BE2C (cell line): Measurements from ENCODE around the gene EGLN2.
A peak's percentile ranks its signal among the peaks of the same experiment; 100 is the strongest.

Experiments used
- DNase-seq: peaks from one replicate; pipeline ENCODE4 v3.0.0-alpha.2; 2020
- H3K27me3 ChIP-seq: fragments of 250-450 bp; sonication (Bioruptor Pico); 2 replicates; pipeline ENCODE4 v1.5.1; 2020; ENCODE audit warnings: mild to moderate bottlenecking
- H3K36me3 ChIP-seq: fragments of 250-450 bp; sonication (Bioruptor Pico); 2 replicates; pipeline ENCODE4 v1.5.1; 2020; ENCODE audit warnings: mild to moderate bottlenecking
- H3K4me1 ChIP-seq: fragments of 250-450 bp; sonication (Bioruptor Pico); 2 replicates; pipeline ENCODE4 v1.5.1; 2020
- H3K4me3 ChIP-seq: 2 replicates; pipeline ENCODE4 v1.5.1; 2011; ENCODE audit warnings: low read depth, low read length
- H3K9me3 ChIP-seq: fragments of 250-450 bp; sonication (Bioruptor Pico); 2 replicates; pipeline ENCODE4 v1.5.1; 2020
- TF ChIP-seq, protein P1 (sequence below): IDR thresholded peaks from 2 replicates; pipeline ENCODE4 v1.5.1; 2012; ENCODE audit warnings: mild to moderate bottlenecking, low read depth, low read length

EGLN2 gene

GRCh38 chr19:40776364-40776763, 22.6 kb upstream of the EGLN2 start:
- TF ChIP-seq, protein P1, sequence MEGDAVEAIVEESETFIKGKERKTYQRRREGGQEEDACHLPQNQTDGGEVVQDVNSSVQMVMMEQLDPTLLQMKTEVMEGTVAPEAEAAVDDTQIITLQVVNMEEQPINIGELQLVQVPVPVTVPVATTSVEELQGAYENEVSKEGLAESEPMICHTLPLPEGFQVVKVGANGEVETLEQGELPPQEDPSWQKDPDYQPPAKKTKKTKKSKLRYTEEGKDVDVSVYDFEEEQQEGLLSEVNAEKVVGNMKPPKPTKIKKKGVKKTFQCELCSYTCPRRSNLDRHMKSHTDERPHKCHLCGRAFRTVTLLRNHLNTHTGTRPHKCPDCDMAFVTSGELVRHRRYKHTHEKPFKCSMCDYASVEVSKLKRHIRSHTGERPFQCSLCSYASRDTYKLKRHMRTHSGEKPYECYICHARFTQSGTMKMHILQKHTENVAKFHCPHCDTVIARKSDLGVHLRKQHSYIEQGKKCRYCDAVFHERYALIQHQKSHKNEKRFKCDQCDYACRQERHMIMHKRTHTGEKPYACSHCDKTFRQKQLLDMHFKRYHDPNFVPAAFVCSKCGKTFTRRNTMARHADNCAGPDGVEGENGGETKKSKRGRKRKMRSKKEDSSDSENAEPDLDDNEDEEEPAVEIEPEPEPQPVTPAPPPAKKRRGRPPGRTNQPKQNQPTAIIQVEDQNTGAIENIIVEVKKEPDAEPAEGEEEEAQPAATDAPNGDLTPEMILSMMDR: no peak
- no peak overlapping the region for H3K4me3 ChIP-seq

GRCh38 chr19:40776932-40777644, 21.9 kb upstream of the EGLN2 start:
- H3K27me3 ChIP-seq: no peaks in the 10 kb centered on the region
- TF ChIP-seq, protein P1: no peak
- H3K4me1 ChIP-seq: peaks cover 3% of the 10 kb centered on the region; the same call in 1 of the 2 replicates
- DNase-seq: peak; percentile 88
- peak overlapping the region; percentile 85 for H3K4me3 ChIP-seq
- no peaks in the 10 kb centered on the region for H3K36me3 ChIP-seq
- H3K9me3 ChIP-seq: no peaks in the 10 kb centered on the region

More at GRCh38 chr19:40776364-40776763, 22.6 kb upstream of the EGLN2 start:
- Histone ChIP-seq H3K4me1 (peaks cover 3% of the 10 kb centered on the region; the same call in 1 of the 2 replicates), H3K9me3 (no peaks in the 10 kb centered on the region), H3K36me3 (no peaks in the 10 kb centered on the region), H3K27me3 (no peaks in the 10 kb centered on the region)
- no peak for DNase-seq

GRCh38 chr19:40777645-40777936, 21.4 kb upstream of the EGLN2 start:
- Histone ChIP-seq H3K4me3 (peak overlapping the region; percentile 85), H3K27me3 (no peaks in the 10 kb centered on the region), H3K36me3 (no peaks in the 10 kb centered on the region), H3K4me1 (peaks cover 3% of the 10 kb centered on the region; the same call in 1 of the 2 replicates), H3K9me3 (no peaks in the 10 kb centered on the region)
- DNase-seq: no peak
- TF ChIP-seq, protein P1: no peak

GRCh38 chr19:40777937-40778705, 20.9 kb upstream of the EGLN2 start, which contains the start of gene RAB4B:
Gene RAB4B, plus strand, starts transcription at chr19:40778247. Its CDS starts 129 bp downstream, at chr19:40778376.
- DNase-seq: peak; percentile 100
- Histone ChIP-seq H3K36me3 (no peaks in the 10 kb centered on the region), H3K4me1 (peaks cover 3% of the 10 kb centered on the region; the same call in 1 of the 2 replicates), H3K4me3 (peak within 1 kb of the TSS; percentile 85), H3K9me3 (no peaks in the 10 kb centered on the region), H3K27me3 (no peaks in the 10 kb centered on the region)
- TF ChIP-seq, protein P1: no peak

GRCh38 chr19:40778706-40779284, 20.2 kb upstream of the EGLN2 start:
- H3K9me3 ChIP-seq: no peaks in the 10 kb centered on the region

More at GRCh38 chr19:40778706-40779284, 20.2 kb upstream of the EGLN2 start:
- no peak for DNase-seq
- TF ChIP-seq, protein P1: no peak
- Histone ChIP-seq H3K27me3 (no peaks in the 10 kb centered on the region), H3K4me3 (peak overlapping the region; percentile 72), H3K4me1 (peaks cover 3% of the 10 kb centered on the region; the same call in 1 of the 2 replicates), H3K36me3 (no peaks in the 10 kb centered on the region)
